Right atrium auricular region (tissue), 2 donors: ENCODE data around the gene ADAMTS9. TPM values are rescaled to one million over a fixed set of nuclear protein-coding genes. Genes with fewer than 3 reads are reported as not detected.

ENCODE experiments used
- DNase-seq: peaks from one replicate; pipeline ENCODE4 v3.0.0-alpha.2; 2019; ENCODE audit warnings: low spot score
- H3K27ac ChIP-seq, 2 donors: fragments of 200-600 bp; sonication (generic); 1 replicate in 1 of 2; 2 replicates in 1 of 2; pipeline ENCODE4 v1.5.1; 2016 to 2019
- H3K27me3 ChIP-seq, 2 donors: fragments of 200-600 bp; sonication (generic); one replicate each; pipeline versions ENCODE4 v1.5.1 to v1.6.0; 2017 to 2019
- H3K36me3 ChIP-seq: fragments of 200-600 bp; sonication (generic); one replicate; pipeline ENCODE4 v1.5.1; 2016
- H3K4me1 ChIP-seq, 2 donors: fragments of 200-600 bp; sonication (generic); one replicate each; pipeline versions ENCODE4 v1.5.1 to v1.6.0; 2017 to 2019
- H3K4me3 ChIP-seq, 2 donors: fragments of 200-600 bp; sonication (generic); 1 replicate in 1 of 2; 2 replicates in 1 of 2; pipeline ENCODE4 v1.5.1; 2017 to 2019; ENCODE audit warnings: mild to moderate bottlenecking in 1 of 2, moderate library complexity in 1 of 2
- H3K9me3 ChIP-seq, 2 donors: fragments of 200-600 bp; sonication (generic); one replicate each; pipeline ENCODE4 v1.5.1; 2019
- CTCF ChIP-seq, 2 donors: fragments of 200-600 bp; sonication (generic); IDR thresholded peaks; one replicate each; pipeline ENCODE4 v1.5.1; 2019; ENCODE audit warnings: antibody characterized with exemption in 2 of 2
- total RNA-seq, 2 donors: library from RNA; depleted of rRNA; stranded (reverse); fragments of >200 nt; gene quantifications; one replicate each; pipeline ENCODE4 v1.1.0, GENCODE V29; 2016

Gene ADAMTS9
- total RNA-seq, 2 donors from 2014 or later: 20.2 to 21.0 TPM

DNA sequence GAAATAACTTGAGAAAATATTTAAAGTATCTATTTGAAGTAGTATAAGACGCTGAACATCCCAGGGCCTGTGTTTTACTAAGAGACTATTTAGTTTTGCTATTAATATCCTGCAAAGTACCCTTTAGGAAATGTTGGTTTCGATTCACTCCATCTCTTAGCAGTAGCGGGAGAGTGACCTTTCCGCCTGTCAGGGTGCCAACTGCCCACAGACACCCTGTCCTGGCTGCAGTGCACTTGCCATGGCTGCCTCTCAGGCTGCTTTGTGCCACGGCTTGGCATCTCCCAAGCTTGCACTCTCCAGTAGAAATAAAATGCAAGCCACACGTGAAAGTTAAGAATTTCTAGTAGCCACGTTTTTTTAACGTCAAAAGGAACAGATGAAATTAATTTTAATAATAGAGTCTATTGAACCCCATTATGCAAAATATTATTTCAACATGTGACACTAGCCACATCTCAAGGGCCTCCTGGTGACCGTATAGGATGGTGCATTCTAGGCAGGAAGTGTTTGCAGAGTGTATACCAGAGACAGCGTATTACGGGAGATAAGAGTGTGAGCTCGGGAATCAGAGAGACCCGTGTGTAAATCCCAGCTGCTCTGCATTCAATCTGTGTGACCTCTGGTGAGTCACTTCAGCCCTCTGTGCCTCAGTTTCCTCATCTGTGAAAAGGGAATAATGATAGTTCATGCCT, 19.8 kb downstream of the ADAMTS9 start:
- peaks cover 0 to 40% of the 10 kb centered on the region in 2 donors for H3K4me1 ChIP-seq
- no peaks in the 10 kb centered on the region for H3K27me3 ChIP-seq
- no peaks in the 10 kb centered on the region for H3K9me3 ChIP-seq
- H3K27ac ChIP-seq: peak overlapping the region in 1 of 2 donors; percentile 32
- no peak for DNase-seq
- no peak for TF ChIP-seq CTCF (IDR thresholded peaks at IDR 0.05)
- H3K4me3 ChIP-seq: peak overlapping the region in 1 of 2 donors; percentile 12
- H3K36me3 ChIP-seq: no peaks in the 10 kb centered on the region

DNA sequence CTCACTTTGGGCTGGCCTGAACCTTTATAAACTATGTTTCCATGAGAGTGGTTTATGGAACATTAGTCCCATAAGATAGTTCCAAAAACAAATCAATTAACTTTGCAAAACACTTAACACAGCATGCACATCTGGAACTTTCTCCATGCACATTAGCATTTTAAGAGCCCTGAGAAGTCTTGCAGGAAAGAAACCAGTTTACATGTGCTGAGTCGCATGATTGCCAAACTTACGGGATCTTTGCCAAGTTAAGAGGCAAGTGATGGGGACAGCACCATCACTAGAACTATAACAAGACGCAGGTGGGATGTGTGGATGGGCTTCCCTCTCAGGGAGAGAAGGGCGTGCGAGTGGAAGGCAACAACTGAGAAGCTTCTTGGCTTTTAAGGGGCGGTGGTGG, 20.7 kb downstream of the ADAMTS9 start:
- H3K9me3 ChIP-seq: no peaks in the 10 kb centered on the region
- H3K4me1 ChIP-seq: peaks cover 0 to 40% of the 10 kb centered on the region in 2 donors
- H3K27me3 ChIP-seq: no peaks in the 10 kb centered on the region
- TF ChIP-seq CTCF (IDR thresholded peaks at IDR 0.05): no peak
- no peak for DNase-seq
- no peak overlapping the region for H3K4me3 ChIP-seq
- no peaks in the 10 kb centered on the region for H3K36me3 ChIP-seq
- peak overlapping the region in 1 of 2 donors; percentile 15 for H3K27ac ChIP-seq

GRCh38 chr3:64666171-64666588, 21.6 kb downstream of the ADAMTS9 start:
- Histone ChIP-seq H3K27me3 (no peaks in the 10 kb centered on the region), H3K4me1 (peaks cover 0 to 40% of the 10 kb centered on the region in 2 donors), H3K4me3 (no peak overlapping the region), H3K36me3 (no peaks in the 10 kb centered on the region), H3K9me3 (no peaks in the 10 kb centered on the region), H3K27ac (no peak overlapping the region)
- DNase-seq: no peak
- TF ChIP-seq CTCF (IDR thresholded peaks at IDR 0.05): no peak

DNA sequence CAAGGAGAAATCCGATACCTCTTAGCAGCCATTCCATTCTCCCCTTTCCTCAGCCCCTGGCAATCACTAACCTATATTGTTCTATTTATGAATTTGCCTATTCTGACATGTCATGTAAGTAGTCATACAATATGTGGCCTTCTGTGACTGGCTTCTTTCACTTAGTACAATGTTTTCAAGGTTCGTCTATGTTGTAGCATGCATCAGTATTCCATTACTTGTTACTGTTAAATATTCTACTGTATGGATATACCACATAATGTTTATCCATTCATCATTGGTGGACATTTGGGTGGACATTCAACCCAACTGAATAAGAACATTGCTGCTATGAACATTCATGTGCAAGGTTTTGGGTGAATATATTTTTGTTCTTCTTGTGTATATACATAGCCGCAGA, 23.4 kb downstream of the ADAMTS9 start:
- no peak overlapping the region for H3K27ac ChIP-seq

GRCh38 chr3:64659617-64659978, 28.2 kb downstream of the ADAMTS9 start:
- DNase-seq: no peak
- Histone ChIP-seq H3K27me3 (no peaks in the 10 kb centered on the region), H3K4me1 (no peaks in the 10 kb centered on the region), H3K36me3 (peaks cover 34% of the 10 kb centered on the region), H3K27ac (no peak overlapping the region), H3K4me3 (no peak overlapping the region), H3K9me3 (no peaks in the 10 kb centered on the region)
- no peak for TF ChIP-seq CTCF (IDR thresholded peaks at IDR 0.05)

More for the DNA sequence above, 23.4 kb downstream of the ADAMTS9 start:
- DNase-seq: no peak
- TF ChIP-seq CTCF (IDR thresholded peaks at IDR 0.05): no peak
- no peaks in the 10 kb centered on the region for H3K9me3 ChIP-seq
- H3K27me3 ChIP-seq: no peaks in the 10 kb centered on the region
- no peaks in the 10 kb centered on the region for H3K36me3 ChIP-seq
- H3K4me3 ChIP-seq: no peak overlapping the region
- peaks cover 0 to 38% of the 10 kb centered on the region in 2 donors for H3K4me1 ChIP-seq

DNA sequence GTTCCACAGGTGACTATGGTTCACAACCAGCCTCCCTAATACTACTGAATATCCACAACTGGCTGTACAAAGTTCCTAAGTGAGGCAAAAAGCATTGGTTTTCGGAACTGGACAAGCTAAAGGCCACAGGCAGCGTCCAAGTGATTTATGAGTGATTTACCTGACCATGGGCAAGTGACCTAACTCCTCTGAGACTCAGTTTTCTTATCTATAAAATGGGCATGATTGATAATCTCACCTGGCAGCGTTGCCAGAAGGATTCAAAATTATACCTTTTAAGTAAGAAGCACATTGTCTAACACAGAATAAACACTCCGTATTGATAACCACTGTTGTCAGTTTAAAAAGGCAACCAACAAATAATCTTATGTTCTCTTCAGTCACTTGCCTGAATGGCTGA, 29.8 kb downstream of the ADAMTS9 start:
- DNase-seq: no peak
- Histone ChIP-seq H3K27me3 (no peaks in the 10 kb centered on the region), H3K4me1 (no peaks in the 10 kb centered on the region), H3K9me3 (no peaks in the 10 kb centered on the region), H3K36me3 (peaks cover 42% of the 10 kb centered on the region), H3K4me3 (no peak overlapping the region), H3K27ac (no peak overlapping the region)
- no peak for TF ChIP-seq CTCF (IDR thresholded peaks at IDR 0.05)
